Inferior parietal cortex (tissue), 1 donor: Measurements from ENCODE around the gene IDI2.
A peak's percentile ranks its signal among the peaks of the same experiment; 100 is the strongest.
"Not testable (repeated sequence)": the region's sequence is repeated elsewhere in the genome, so short reads cannot be mapped to it uniquely, and the experiment has no call there.

ENCODE experiments used
- DNase-seq: peaks from one replicate; pipeline ENCODE4 v3.0.0-alpha.2; 2016; ENCODE audit errors: extremely low spot score

Gene IDI2

GRCh38 chr10:1047937-1048336, 22.3 kb upstream of the IDI2 start:
- DNase-seq, result no peak

- DNase-seq, result no peak
Measured at GRCh38 chr10:1045415-1045814, 19.8 kb upstream of the IDI2 start.

- DNase-seq, result no peak
Measured at GRCh38 chr10:1044964-1045363, 19.3 kb upstream of the IDI2 start.

- DNase-seq, result no peak
Measured at GRCh38 chr10:1044146-1044545, 18.5 kb upstream of the IDI2 start.

- no peak for DNase-seq
Measured at GRCh38 chr10:1043532-1043995, 17.9 kb upstream of the IDI2 start.

GRCh38 chr10:1041514-1041913, 15.9 kb upstream of the IDI2 start:
- no peak for DNase-seq

- no peak for DNase-seq
Measured at GRCh38 chr10:1040133-1040532, 14.5 kb upstream of the IDI2 start.

GRCh38 chr10:1038769-1039168, 13.1 kb upstream of the IDI2 start:
- not testable (repeated sequence) for DNase-seq

GRCh38 chr10:1037098-1037497, 11.4 kb upstream of the IDI2 start:
- no peak for DNase-seq

GRCh38 chr10:1036341-1036791, 10.7 kb upstream of the IDI2 start:
- no peak for DNase-seq

- DNase-seq, result peak; percentile 38
Measured at GRCh38 chr10:1035201-1035600, 9.5 kb upstream of the IDI2 start.

- DNase-seq, result peak; percentile 64
Measured at GRCh38 chr10:1034758-1035157, 9.1 kb upstream of the IDI2 start.

GRCh38 chr10:1033601-1034000, 7.9 kb upstream of the IDI2 start:
- no peak for DNase-seq

- no peak for DNase-seq
Measured at GRCh38 chr10:1029838-1030237, 4.2 kb upstream of the IDI2 start.

GRCh38 chr10:1026578-1026977, 919 bp upstream of the IDI2 start:
- no peak for DNase-seq

GRCh38 chr10:1024103-1024502, 1.6 kb downstream of the IDI2 start:
- DNase-seq, result no peak

- DNase-seq, result peak; percentile 52
Measured at GRCh38 chr10:1022413-1022812, 3.2 kb downstream of the IDI2 start.

GRCh38 chr10:1020958-1021357, 4.7 kb downstream of the IDI2 start:
- DNase-seq, result no peak

- DNase-seq, result no peak
Measured at GRCh38 chr10:1020460-1020859, 5.2 kb downstream of the IDI2 start.

GRCh38 chr10:1019362-1019761, 6.3 kb downstream of the IDI2 start:
- DNase-seq, result no peak

GRCh38 chr10:1015688-1016087, 10.0 kb downstream of the IDI2 start:
- DNase-seq, result no peak

- no peak for DNase-seq
Measured at GRCh38 chr10:1011696-1012095, 14.0 kb downstream of the IDI2 start.

- no peak for DNase-seq
Measured at GRCh38 chr10:1010703-1011102, 15.0 kb downstream of the IDI2 start.

GRCh38 chr10:1009947-1010346, 15.7 kb downstream of the IDI2 start:
- DNase-seq, result not testable (repeated sequence)

GRCh38 chr10:1009071-1009494, 16.6 kb downstream of the IDI2 start:
- no peak for DNase-seq
